Epithelial cell of umbilical artery (primary cell): Measurements from ENCODE around the gene KRT5. TPM values are rescaled to one million over a fixed set of nuclear protein-coding genes. Genes with fewer than 3 reads are reported as not detected.

Experiments used
- total RNA-seq: library from RNA; depleted of rRNA; stranded (reverse); fragments of >200 nt; gene quantifications from 2 replicates; pipeline ENCODE4 v1.2.3, GENCODE V29; 2014

Gene KRT5
- total RNA-seq: under 0.01 and 0.91 TPM in 2 replicates

GRCh38 chr12:52519826-52520662 is at the start of gene KRT5:
Gene KRT5 (minus strand): TSS chr12:52520394. CDS start chr12:52520296, 98 bp downstream.

GRCh38 chr12:52552681-52553195 is 32.5 kb upstream of the KRT5 start, which contains the start of gene KRT71:
Gene KRT71 (minus strand): TSS chr12:52553145. CDS start chr12:52553077, 68 bp downstream.

DNA sequence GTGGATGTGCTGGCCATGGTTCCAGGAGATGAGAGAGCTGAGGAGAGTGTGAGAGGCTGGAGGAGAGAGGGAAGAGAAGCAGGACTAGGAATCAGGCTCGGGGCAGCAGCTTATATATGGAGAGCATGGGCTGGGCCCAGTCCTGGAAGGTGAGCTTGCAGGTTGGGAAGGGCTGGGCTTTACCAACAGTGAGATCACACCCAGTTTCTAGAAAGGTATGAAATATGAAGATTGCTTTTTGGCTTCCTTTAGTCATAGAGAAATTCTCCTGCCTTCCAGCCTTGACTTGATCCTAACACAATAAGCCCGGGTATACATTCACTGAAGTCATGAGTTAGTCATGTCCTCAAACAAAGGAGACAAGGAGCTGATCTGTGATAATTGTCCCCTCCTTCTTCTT is 27.0 kb downstream of the KRT5 start, which contains the start of gene KRT6A:
Gene KRT6A (minus strand): TSS at position 86 of the 400 bp plus-strand sequence. CDS start 69 bp downstream, at position 17.

DNA sequence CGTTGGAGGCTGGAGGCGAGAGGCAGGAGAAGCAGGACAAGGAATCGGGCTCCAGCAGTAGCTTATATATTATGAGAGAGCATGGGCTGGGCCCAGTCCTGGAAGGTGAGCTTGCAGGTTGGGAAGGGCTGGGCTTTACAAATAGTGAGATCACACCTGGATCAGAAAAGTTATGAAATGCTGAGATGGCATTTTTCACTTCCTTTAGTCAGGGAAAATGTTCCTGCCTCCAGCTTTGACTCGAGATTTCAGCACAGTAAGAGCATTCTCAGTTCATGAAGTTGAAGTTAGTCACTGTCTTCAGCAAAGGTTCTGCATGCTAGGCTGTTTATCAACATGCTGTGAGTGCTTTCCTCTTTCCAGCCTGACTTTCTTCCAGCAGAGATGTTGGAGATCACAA is 46.4 kb downstream of the KRT5 start, which contains the start of gene KRT6C:
Gene KRT6C (minus strand): TSS at position 38 of the 400 bp plus-strand sequence. CDS start 68 bp downstream, outside the sequence.

Other genes starting within 250 kb of the KRT5 start
- 0.15 TPM in 1 of 2 replicates, not detected in the other for gene KRT86, start 245.7 kb downstream of the KRT5 start, total RNA-seq
- gene KRT81, start 228.9 kb downstream of the KRT5 start, total RNA-seq: 0.32 TPM in 1 of 2 replicates, not detected in the other
- not detected in 2 replicates for gene KRT83, start 199.0 kb downstream of the KRT5 start, total RNA-seq
- gene KRT85, start 152.9 kb downstream of the KRT5 start, total RNA-seq: not detected in 2 replicates
- gene KRT84, start 134.7 kb downstream of the KRT5 start, total RNA-seq: not detected in 2 replicates
- not detected in 2 replicates for gene KRT82, start 114.1 kb downstream of the KRT5 start, total RNA-seq
- under 0.01 and 2.6 TPM in 2 replicates for gene KRT75, start 86.0 kb downstream of the KRT5 start, total RNA-seq
- not detected in 2 replicates for gene KRT6B, start 68.2 kb downstream of the KRT5 start, total RNA-seq
- gene KRT6C, start 46.6 kb downstream of the KRT5 start, total RNA-seq: not detected in 2 replicates
- 0.30 TPM in 1 of 2 replicates, not detected in the other for gene KRT6A, start 27.1 kb downstream of the KRT5 start, total RNA-seq
- not detected in 2 replicates for gene KRT71, start 32.8 kb upstream of the KRT5 start, total RNA-seq
- gene KRT74, start 53.4 kb upstream of the KRT5 start, total RNA-seq: not detected in 2 replicates
- not detected in 2 replicates for gene KRT72, start 81.1 kb upstream of the KRT5 start, total RNA-seq
- gene KRT73, start 98.2 kb upstream of the KRT5 start, total RNA-seq: not detected in 2 replicates
- not detected in 2 replicates for gene KRT2, start 131.8 kb upstream of the KRT5 start, total RNA-seq
- gene KRT1, start 160.0 kb upstream of the KRT5 start, total RNA-seq: not detected in 2 replicates
- gene KRT77, start 183.1 kb upstream of the KRT5 start, total RNA-seq: not detected in 2 replicates